Tibial nerve (tissue), 4 donors: ENCODE results near the gene CLEC11A.
"Not testable (repeated sequence)": the region's sequence is repeated elsewhere in the genome, so short reads cannot be mapped to it uniquely, and the experiment has no call there.

ENCODE experiments used
- CTCF ChIP-seq, 5 experiments: fragments of 200-600 bp in 3 of 5; fragments of 450-650 bp in 2 of 5; sonication (generic) in 3 of 5; IDR thresholded peaks; one replicate each; pipeline ENCODE4 v1.5.1; 2016 to 2019; ENCODE audit warnings: antibody characterized with exemption in 5 of 5, mild to moderate bottlenecking in 3 of 5, moderate library complexity in 2 of 5
- EP300 ChIP-seq, 2 donors: sonication (generic); formaldehyde crosslinking; IDR thresholded peaks; one replicate each; pipeline ENCODE4 v1.6.1; 2017; ENCODE audit warnings: antibody characterized with exemption in 2 of 2, mild to moderate bottlenecking in 1 of 2
- POLR2A ChIP-seq, 2 donors: fragments of 450-650 bp; IDR thresholded peaks; one replicate each; pipeline ENCODE4 v1.6.1; 2017; ENCODE audit warnings: antibody characterized with exemption in 2 of 2, mild to moderate bottlenecking in 2 of 2, moderate library complexity in 2 of 2

DNA sequence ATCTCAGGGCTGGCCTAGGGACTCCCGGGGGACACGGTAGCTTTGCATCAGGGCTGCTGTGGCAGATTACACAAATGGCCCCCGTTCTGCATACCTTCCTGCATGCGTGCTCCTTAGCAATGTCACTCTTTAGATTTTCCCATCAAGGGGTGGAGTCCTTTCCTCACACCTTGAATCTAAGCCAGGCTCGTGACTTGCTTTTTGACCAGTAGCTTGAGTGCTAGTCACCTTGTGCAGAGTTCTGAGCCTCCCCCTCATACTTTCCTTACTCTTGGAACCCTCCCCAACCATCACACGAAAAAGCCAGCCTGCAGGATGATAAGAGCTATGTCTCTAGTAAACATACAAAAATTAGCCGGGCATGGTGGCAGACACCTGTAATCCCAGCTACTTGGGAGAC, 50.3 kb downstream of the CLEC11A start:
- TF ChIP-seq POLR2A, CTCF, EP300 (IDR thresholded peaks at IDR 0.05): not testable (repeated sequence)
